A549 (cell line): ENCODE data around the gene PHKB.

ENCODE experiments used
- HDAC2 ChIP-seq: fragments of 200-600 bp; sonication (generic); IDR thresholded peaks from 2 replicates; pipeline ENCODE4 v1.6.1; 2016
- JUN ChIP-seq, 2 experiments: fragments of >200 bp; sonication (Bioruptor Twin); formaldehyde crosslinking; IDR thresholded peaks; 2 replicates in 1 of 2; 3 replicates in 1 of 2; pipeline ENCODE4 v1.6.1; 2016 to 2017
- MAX ChIP-seq: IDR thresholded peaks from 2 replicates; pipeline ENCODE4 v1.6.1; 2012
- POLR2A ChIP-seq: IDR thresholded peaks from 2 replicates; pipeline ENCODE4 v1.6.1; 2012; ENCODE audit warnings: mild to moderate bottlenecking, low read length
- RCOR1 ChIP-seq: fragments of 150-350 bp; IDR thresholded peaks from 2 replicates; pipeline ENCODE4 v1.6.1; 2014; ENCODE audit warnings: antibody characterized with exemption, low read length, low read depth
- TF ChIP-seq, protein P1 (sequence below): fragments of >200 bp; sonication (Bioruptor Twin); formaldehyde crosslinking; IDR thresholded peaks from 3 replicates; pipeline ENCODE4 v1.5.1; 2016
- TF ChIP-seq, protein P2 (sequence below): fragments of 200-600 bp; sonication (generic); IDR thresholded peaks from 2 replicates; pipeline ENCODE4 v1.6.1; 2016; ENCODE audit warnings: antibody characterized with exemption, mild to moderate bottlenecking, moderate library complexity
- TF ChIP-seq, protein P3 (sequence below): fragments of 250-450 bp; sonication (Bioruptor Pico); IDR thresholded peaks from 2 replicates; pipeline ENCODE4 v1.5.0; 2021; ENCODE audit warnings: mild to moderate bottlenecking, moderate library complexity, borderline replicate concordance

GRCh38 chr16:47506800-47507199 lies 45.7 kb downstream of the PHKB start:
- TF ChIP-seq RCOR1 (no peak), POLR2A (no peak), MAX (no peak), JUN (IDR thresholded peaks at IDR 0.05) (no peak), HDAC2 (no peak)
- TF ChIP-seq, protein P1, sequence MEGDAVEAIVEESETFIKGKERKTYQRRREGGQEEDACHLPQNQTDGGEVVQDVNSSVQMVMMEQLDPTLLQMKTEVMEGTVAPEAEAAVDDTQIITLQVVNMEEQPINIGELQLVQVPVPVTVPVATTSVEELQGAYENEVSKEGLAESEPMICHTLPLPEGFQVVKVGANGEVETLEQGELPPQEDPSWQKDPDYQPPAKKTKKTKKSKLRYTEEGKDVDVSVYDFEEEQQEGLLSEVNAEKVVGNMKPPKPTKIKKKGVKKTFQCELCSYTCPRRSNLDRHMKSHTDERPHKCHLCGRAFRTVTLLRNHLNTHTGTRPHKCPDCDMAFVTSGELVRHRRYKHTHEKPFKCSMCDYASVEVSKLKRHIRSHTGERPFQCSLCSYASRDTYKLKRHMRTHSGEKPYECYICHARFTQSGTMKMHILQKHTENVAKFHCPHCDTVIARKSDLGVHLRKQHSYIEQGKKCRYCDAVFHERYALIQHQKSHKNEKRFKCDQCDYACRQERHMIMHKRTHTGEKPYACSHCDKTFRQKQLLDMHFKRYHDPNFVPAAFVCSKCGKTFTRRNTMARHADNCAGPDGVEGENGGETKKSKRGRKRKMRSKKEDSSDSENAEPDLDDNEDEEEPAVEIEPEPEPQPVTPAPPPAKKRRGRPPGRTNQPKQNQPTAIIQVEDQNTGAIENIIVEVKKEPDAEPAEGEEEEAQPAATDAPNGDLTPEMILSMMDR, result no peak
- TF ChIP-seq, protein P2, sequence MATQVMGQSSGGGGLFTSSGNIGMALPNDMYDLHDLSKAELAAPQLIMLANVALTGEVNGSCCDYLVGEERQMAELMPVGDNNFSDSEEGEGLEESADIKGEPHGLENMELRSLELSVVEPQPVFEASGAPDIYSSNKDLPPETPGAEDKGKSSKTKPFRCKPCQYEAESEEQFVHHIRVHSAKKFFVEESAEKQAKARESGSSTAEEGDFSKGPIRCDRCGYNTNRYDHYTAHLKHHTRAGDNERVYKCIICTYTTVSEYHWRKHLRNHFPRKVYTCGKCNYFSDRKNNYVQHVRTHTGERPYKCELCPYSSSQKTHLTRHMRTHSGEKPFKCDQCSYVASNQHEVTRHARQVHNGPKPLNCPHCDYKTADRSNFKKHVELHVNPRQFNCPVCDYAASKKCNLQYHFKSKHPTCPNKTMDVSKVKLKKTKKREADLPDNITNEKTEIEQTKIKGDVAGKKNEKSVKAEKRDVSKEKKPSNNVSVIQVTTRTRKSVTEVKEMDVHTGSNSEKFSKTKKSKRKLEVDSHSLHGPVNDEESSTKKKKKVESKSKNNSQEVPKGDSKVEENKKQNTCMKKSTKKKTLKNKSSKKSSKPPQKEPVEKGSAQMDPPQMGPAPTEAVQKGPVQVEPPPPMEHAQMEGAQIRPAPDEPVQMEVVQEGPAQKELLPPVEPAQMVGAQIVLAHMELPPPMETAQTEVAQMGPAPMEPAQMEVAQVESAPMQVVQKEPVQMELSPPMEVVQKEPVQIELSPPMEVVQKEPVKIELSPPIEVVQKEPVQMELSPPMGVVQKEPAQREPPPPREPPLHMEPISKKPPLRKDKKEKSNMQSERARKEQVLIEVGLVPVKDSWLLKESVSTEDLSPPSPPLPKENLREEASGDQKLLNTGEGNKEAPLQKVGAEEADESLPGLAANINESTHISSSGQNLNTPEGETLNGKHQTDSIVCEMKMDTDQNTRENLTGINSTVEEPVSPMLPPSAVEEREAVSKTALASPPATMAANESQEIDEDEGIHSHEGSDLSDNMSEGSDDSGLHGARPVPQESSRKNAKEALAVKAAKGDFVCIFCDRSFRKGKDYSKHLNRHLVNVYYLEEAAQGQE, result no peak
- TF ChIP-seq, protein P3, sequence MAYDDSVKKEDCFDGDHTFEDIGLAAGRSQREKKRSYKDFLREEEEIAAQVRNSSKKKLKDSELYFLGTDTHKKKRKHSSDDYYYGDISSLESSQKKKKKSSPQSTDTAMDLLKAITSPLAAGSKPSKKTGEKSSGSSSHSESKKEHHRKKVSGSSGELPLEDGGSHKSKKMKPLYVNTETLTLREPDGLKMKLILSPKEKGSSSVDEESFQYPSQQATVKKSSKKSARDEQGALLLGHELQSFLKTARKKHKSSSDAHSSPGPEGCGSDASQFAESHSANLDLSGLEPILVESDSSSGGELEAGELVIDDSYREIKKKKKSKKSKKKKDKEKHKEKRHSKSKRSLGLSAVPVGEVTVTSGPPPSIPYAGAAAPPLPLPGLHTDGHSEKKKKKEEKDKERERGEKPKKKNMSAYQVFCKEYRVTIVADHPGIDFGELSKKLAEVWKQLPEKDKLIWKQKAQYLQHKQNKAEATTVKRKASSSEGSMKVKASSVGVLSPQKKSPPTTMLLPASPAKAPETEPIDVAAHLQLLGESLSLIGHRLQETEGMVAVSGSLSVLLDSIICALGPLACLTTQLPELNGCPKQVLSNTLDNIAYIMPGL (CRISPR knock-in tag), result no peak
